GM12891 (cell line): ENCODE measurements around the gene MYCBP.
A peak's percentile ranks its signal among the peaks of the same experiment; 100 is the strongest.

Source experiments
- DNase-seq: peaks from one replicate; pipeline ENCODE4 v3.0.0; 2011; ENCODE audit warnings: low spot score; ENCODE audit not compliant: insufficient read length
- FAIRE-seq: peaks from 2 replicates; lab custom pipeline; 2011; peaks lifted over from hg19 to GRCh38; lab: Jason Lieb, UNC
- PAX5 ChIP-seq: IDR thresholded peaks from 2 replicates; pipeline ENCODE4 v1.6.1; 2011; ENCODE audit warnings: low read length, moderate library complexity, mild to moderate bottlenecking; ENCODE audit not compliant: insufficient read depth, severe bottlenecking
- POLR2A ChIP-seq: IDR thresholded peaks from 2 replicates; pipeline ENCODE4 v1.6.1; 2011; ENCODE audit warnings: low read depth, low read length, control low read depth
- POLR2AphosphoS5 ChIP-seq: IDR thresholded peaks from 2 replicates; pipeline ENCODE4 v1.6.1; 2011; ENCODE audit warnings: low read depth, low read length, control low read depth
- POU2F2 ChIP-seq: IDR thresholded peaks from 2 replicates; pipeline ENCODE4 v1.6.1; 2011; ENCODE audit warnings: low read depth, mild to moderate bottlenecking, control low read depth, low read length, moderate library complexity
- SPI1 ChIP-seq: IDR thresholded peaks from 2 replicates; pipeline ENCODE4 v1.6.1; 2011; ENCODE audit warnings: low read depth, low read length, control low read depth
- TAF1 ChIP-seq: IDR thresholded peaks from 2 replicates; pipeline ENCODE4 v1.6.1; 2011; ENCODE audit warnings: low read depth, low read length, control low read depth

The MYCBP gene

GRCh38 chr1:38898653-38899230 is 25.6 kb upstream of the MYCBP start:
- TF ChIP-seq POLR2AphosphoS5 (no peak), PAX5 (no peak), SPI1 (no peak), POU2F2 (no peak), POLR2A (no peak), TAF1 (no peak)
- DNase-seq (no peak), FAIRE-seq (no peak)

- TF ChIP-seq TAF1: no peak
- no peak for TF ChIP-seq SPI1
- no peak for TF ChIP-seq POLR2AphosphoS5
- no peak for TF ChIP-seq PAX5
- TF ChIP-seq POU2F2: no peak
- no peak for TF ChIP-seq POLR2A
- no peak for DNase-seq
- FAIRE-seq: peak; percentile 13
Measured at GRCh38 chr1:38896169-38896568, 23.0 kb upstream of the MYCBP start.

GRCh38 chr1:38892976-38893375 is 19.8 kb upstream of the MYCBP start:
- no peak for TF ChIP-seq TAF1
- no peak for TF ChIP-seq PAX5
- no peak for TF ChIP-seq POLR2AphosphoS5
- no peak for TF ChIP-seq SPI1
- TF ChIP-seq POU2F2: no peak
- TF ChIP-seq POLR2A: no peak
- FAIRE-seq (no peak), DNase-seq (no peak)

- DNase-seq: no peak
- TF ChIP-seq TAF1 (no peak), SPI1 (no peak), POLR2AphosphoS5 (no peak)
- no peak for FAIRE-seq
Measured at GRCh38 chr1:38891753-38892152, 18.6 kb upstream of the MYCBP start.

- FAIRE-seq: no peak
- no peak for TF ChIP-seq POLR2A
- TF ChIP-seq POLR2AphosphoS5: no peak
- TF ChIP-seq PAX5: no peak
- no peak for TF ChIP-seq TAF1
- no peak for TF ChIP-seq POU2F2
- no peak for TF ChIP-seq SPI1
- no peak for DNase-seq
Measured at GRCh38 chr1:38889589-38889988, 16.4 kb upstream of the MYCBP start.

- no peak for FAIRE-seq
Measured at GRCh38 chr1:38888423-38889333, 15.5 kb upstream of the MYCBP start.

GRCh38 chr1:38885092-38885491 is 11.9 kb upstream of the MYCBP start:
- no peak for TF ChIP-seq SPI1
- no peak for TF ChIP-seq PAX5
- no peak for TF ChIP-seq POLR2AphosphoS5
- TF ChIP-seq POU2F2: no peak
- no peak for TF ChIP-seq POLR2A
- TF ChIP-seq TAF1: no peak
- FAIRE-seq (no peak), DNase-seq (no peak)

More at GRCh38 chr1:38888423-38889333, 15.5 kb upstream of the MYCBP start:
- TF ChIP-seq TAF1 (no peak), SPI1 (no peak), PAX5 (no peak), POLR2A (no peak), POU2F2 (no peak)
- DNase-seq: no peak

- FAIRE-seq (no peak), DNase-seq (no peak)
- no peak for TF ChIP-seq PAX5
- no peak for TF ChIP-seq TAF1
- no peak for TF ChIP-seq POU2F2
- TF ChIP-seq POLR2AphosphoS5: no peak
Measured at GRCh38 chr1:38881487-38881886, 8.3 kb upstream of the MYCBP start, which contains the start of gene GJA9. TSS of gene GJA9 (minus strand) at chr1:38881587. CDS start at chr1:38876098, 5,489 bp downstream.

GRCh38 chr1:38875811-38876210 is 2.7 kb upstream of the MYCBP start:
- TF ChIP-seq POLR2AphosphoS5 (no peak), POU2F2 (no peak), PAX5 (no peak), TAF1 (no peak), SPI1 (no peak), POLR2A (no peak)
- FAIRE-seq: no peak
- DNase-seq: no peak

- FAIRE-seq (peak; percentile 73), DNase-seq (peak; percentile 42)
- TF ChIP-seq POLR2AphosphoS5 (no peak), POLR2A (no peak), POU2F2 (no peak), SPI1 (no peak; the same call in 1 of the 2 replicates), TAF1 (no peak), PAX5 (no peak)
Measured at GRCh38 chr1:38872401-38873026, 634 bp downstream of the MYCBP start.

GRCh38 chr1:38870996-38871395 is 2.2 kb downstream of the MYCBP start:
- TF ChIP-seq POU2F2: no peak
- FAIRE-seq: no peak
- DNase-seq: no peak
